Esophagus (tissue), 2 donors: ENCODE results near the gene PRKAA1. TPM values are rescaled to one million over a fixed set of nuclear protein-coding genes. Genes with fewer than 3 reads are reported as not detected.
A peak's percentile ranks its signal among the peaks of the same experiment; 100 is the strongest.

Source experiments
- H3K27ac ChIP-seq, 2 donors: one replicate each; pipeline ENCODE4 v1.5.1; 2013; ENCODE audit warnings: low read depth in 2 of 2, mild to moderate bottlenecking in 2 of 2, inconsistent platforms in 1 of 2, low read length in 1 of 2, moderate library complexity in 1 of 2
- H3K27me3 ChIP-seq, 2 donors: one replicate each; pipeline ENCODE4 v1.6.1; 2013; ENCODE audit warnings: low read length in 2 of 2, control low read depth in 1 of 2, mild to moderate bottlenecking in 1 of 2; ENCODE audit not compliant: insufficient read depth in 2 of 2, control insufficient read depth in 1 of 2
- H3K36me3 ChIP-seq, 2 donors: one replicate each; pipeline ENCODE4 v1.6.1; 2013; ENCODE audit warnings: low read length in 1 of 2; ENCODE audit not compliant: control insufficient read depth in 2 of 2, insufficient read depth in 2 of 2
- H3K4me1 ChIP-seq, 2 donors: one replicate each; pipeline ENCODE4 v1.6.1; 2013; ENCODE audit warnings: low read length in 1 of 2; ENCODE audit not compliant: control insufficient read depth in 2 of 2, insufficient read depth in 2 of 2
- H3K4me3 ChIP-seq, 2 donors: one replicate each; pipeline ENCODE4 v1.5.1; 2013; ENCODE audit warnings: low read length in 2 of 2, mild to moderate bottlenecking in 2 of 2, low read depth in 1 of 2, moderate library complexity in 1 of 2
- H3K9me3 ChIP-seq, 2 donors: one replicate each; pipeline ENCODE4 v1.6.1; 2013; ENCODE audit warnings: mild to moderate bottlenecking in 2 of 2, low read depth in 1 of 2, low read length in 1 of 2, moderate library complexity in 1 of 2; ENCODE audit not compliant: control insufficient read depth in 2 of 2, insufficient read depth in 1 of 2
- WGBS, 2 donors: extraction: QIAGEN DNeasy Blood & Tissue Kit; methylation state at CpG; one replicate each; pipeline ENCODE4 v1.1.7; 2013; 5-methylcytosine and 5-hydroxymethylcytosine counted together
- polyA plus RNA-seq, 2 donors: library from polyadenylated mRNA; stranded (reverse); fragments of 200-250 nt; gene quantifications; one replicate each; pipeline ENCODE4 v1.2.3, GENCODE V29; 2013
- donor health status: healthy with polysubstance abuse.
- donor health status: Bipolar disorder and iron deficiency.

Gene PRKAA1
- polyA plus RNA-seq, 2 donors: 13.6 to 15.7 TPM

DNA sequence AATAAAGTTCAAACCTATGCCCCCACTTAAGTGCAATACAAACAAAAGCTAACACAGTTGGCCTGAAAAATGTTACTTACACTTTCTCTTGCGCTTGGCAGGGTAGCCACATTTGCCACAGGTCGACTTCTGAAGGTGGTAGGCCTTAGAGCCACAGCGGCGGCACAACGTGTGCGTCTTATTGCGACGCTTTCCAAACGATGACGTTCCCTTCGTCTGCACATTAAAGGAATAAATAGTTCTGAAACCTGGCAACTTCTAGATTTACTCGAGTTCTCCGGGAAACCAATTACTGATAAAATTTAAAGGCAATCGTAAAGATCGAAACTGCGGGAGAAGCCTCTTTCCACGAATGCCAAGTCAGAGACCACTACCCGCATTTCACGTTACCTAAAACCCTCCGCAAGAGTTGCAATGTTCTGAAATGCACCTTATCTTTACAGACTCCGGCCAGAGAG is 36.2 kb upstream of the PRKAA1 start:
- 1% methylated on average over 21 of the region's 21 CpGs for WGBS, 2 donors

DNA sequence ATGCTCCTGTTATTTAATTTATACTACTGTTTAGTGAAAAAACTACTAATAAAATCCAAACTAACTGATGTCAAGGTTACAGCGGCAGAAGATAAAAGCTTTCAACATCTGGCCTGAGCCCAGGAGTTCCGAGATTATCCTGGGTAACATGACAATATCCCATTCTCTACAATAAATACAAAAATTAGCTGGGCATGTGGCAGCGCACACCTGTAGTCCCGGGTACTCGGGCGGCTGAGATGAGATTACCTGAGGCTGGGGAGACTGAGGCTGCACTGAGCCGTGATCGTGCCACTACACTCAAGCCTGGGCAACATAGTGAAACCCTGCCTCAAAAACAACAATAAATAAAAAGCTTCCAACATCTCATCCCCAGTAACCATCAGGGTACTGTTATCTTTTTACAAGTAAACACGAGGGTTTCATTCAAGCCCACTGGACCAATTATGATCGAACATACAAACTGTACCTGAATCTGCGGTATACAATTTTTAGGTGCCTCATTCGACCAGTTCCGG is 35.6 kb upstream of the PRKAA1 start:
- Histone ChIP-seq H3K36me3 (peaks cover 18 to 19% of the 10 kb centered on the region in 2 donors), H3K4me1 (no peaks in the 10 kb centered on the region), H3K27me3 (no peaks in the 10 kb centered on the region), H3K4me3 (peak overlapping the region; percentile 80 to 90), H3K9me3 (no peaks in the 10 kb centered on the region), H3K27ac (no peak overlapping the region)
- WGBS, 2 donors: 29 to 33% methylated on average over 13 of the region's 13 CpGs

More for the DNA sequence above, 36.2 kb upstream of the PRKAA1 start:
- H3K9me3 ChIP-seq: no peaks in the 10 kb centered on the region
- H3K4me1 ChIP-seq: no peaks in the 10 kb centered on the region
- no peaks in the 10 kb centered on the region for H3K27me3 ChIP-seq
- peaks cover 13 to 15% of the 10 kb centered on the region in 2 donors for H3K36me3 ChIP-seq
- H3K27ac ChIP-seq: peak overlapping the region; percentile 82 to 100
- H3K4me3 ChIP-seq: peak overlapping the region; percentile 80 to 90

DNA sequence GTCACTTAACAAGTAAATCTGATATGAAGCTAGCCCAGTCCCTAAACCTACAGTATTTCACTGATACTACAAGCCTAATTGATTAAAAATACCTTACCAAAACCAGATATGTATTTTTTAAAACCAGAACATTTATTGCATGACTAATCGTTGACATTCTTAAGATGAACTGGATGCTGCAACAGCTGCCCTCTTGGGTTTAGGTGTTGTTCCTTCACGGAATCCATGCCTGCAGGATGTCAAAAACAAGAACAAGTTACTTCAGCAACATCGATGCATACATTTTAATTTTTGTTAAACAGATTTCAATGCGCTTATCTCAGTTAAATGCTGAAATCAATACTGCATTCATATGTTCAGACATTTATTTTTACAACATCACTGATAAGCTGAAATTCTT is 34.2 kb upstream of the PRKAA1 start:
- Histone ChIP-seq H3K4me1 (no peaks in the 10 kb centered on the region), H3K36me3 (peaks cover 21% of the 10 kb centered on the region in 2 donors), H3K27ac (no peak overlapping the region), H3K4me3 (peak overlapping the region in 1 of 2 donors; percentile 90), H3K9me3 (no peaks in the 10 kb centered on the region), H3K27me3 (no peaks in the 10 kb centered on the region)
- WGBS, 2 donors: 79 to 83% methylated on average over 4 of the region's 4 CpGs

DNA sequence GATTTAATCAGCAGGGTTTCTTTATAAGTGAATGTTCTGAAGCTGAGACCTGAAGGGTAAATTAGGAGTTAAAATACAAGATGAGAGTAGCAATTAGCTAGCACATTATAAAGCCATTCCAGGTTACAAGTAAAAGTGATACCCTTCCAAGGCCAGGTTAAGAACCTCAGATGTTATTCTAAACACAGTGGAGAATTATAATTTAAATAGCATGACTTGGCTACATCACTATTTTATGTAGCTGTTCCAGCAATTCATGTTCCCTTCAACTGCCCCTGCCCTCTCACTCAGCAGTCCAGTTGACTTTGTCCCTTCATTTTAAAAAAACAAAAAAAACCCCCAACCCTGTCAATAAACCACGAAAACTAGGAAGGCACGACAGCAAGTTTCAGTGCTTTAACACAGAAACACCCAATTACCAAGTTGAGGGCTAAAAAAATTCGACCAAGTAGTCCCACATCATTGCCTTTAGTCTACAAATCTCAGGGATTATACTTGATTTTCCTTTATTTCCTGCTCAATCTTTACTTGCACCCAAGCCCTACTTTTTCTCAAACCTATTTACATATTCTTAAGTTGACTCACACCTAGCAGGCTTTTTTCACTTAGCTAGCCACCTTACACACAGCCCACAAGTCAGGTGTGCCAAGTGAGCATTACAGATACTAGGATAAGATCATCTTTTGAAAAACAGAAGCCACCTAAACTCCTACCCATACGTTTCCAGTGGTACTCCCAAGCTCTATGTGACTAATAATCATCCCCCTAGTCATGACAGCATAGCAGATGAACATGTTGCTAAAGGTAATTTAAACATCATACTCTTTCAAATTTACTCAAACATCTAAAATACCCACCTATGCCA is 33.4 kb upstream of the PRKAA1 start:
- 54 to 68% methylated on average over 4 of the region's 4 CpGs for WGBS, 2 donors
- H3K27me3 ChIP-seq: no peaks in the 10 kb centered on the region
- H3K27ac ChIP-seq: peak overlapping the region in 1 of 2 donors; percentile 4
- H3K36me3 ChIP-seq: peaks cover 27 to 28% of the 10 kb centered on the region in 2 donors
- no peak overlapping the region for H3K4me3 ChIP-seq
- H3K4me1 ChIP-seq: no peaks in the 10 kb centered on the region
- no peaks in the 10 kb centered on the region for H3K9me3 ChIP-seq

DNA sequence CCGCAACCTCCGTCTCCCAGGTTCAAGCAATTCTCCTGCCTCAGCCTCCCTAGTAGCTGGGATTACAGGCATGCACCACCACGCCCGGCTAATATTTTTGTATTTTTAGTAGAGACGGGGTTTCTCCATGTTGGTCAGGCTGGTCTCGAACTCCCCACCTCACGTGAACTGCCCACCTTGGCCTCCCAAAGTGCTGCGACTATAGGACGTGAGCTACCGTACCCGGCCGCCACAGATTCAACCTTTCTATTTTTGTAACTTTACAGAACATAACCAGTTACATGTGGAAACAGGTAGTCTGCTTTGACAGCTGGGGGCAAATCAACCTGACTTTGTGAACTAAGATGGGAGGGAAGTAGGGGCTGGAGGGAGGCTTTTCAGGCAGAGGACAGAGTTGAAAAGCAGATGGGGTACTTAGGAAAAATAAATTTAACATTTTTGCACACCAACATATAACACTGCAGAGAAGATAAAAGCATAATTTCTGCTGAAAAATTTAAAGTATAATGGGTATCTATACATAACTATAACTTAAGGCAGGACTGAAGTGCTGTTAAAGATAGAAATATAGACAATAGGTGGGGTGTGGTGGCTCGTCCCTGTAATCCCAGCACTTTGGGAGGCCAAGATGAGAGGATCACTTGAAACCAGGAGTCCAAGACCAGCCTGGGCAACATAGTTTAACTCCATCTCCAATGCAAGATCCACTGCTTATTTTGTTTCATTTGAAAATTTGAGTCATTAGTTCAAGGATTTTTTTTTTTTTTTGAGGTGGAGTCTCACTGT is 31.8 kb upstream of the PRKAA1 start:
- no peaks in the 10 kb centered on the region for H3K9me3 ChIP-seq
- H3K4me1 ChIP-seq: no peaks in the 10 kb centered on the region
- peaks cover 27 to 30% of the 10 kb centered on the region in 2 donors for H3K36me3 ChIP-seq
- no peak overlapping the region for H3K4me3 ChIP-seq
- 93% methylated on average over 13 of the region's 13 CpGs for WGBS, 2 donors
- H3K27me3 ChIP-seq: no peaks in the 10 kb centered on the region
- no peak overlapping the region for H3K27ac ChIP-seq

- WGBS, 2 donors: 95 to 99% methylated on average over 3 of the region's 3 CpGs
- H3K36me3 ChIP-seq: peaks cover 27 to 30% of the 10 kb centered on the region in 2 donors
- H3K27me3 ChIP-seq: no peaks in the 10 kb centered on the region
- no peaks in the 10 kb centered on the region for H3K9me3 ChIP-seq
- H3K4me1 ChIP-seq: no peaks in the 10 kb centered on the region
- H3K27ac ChIP-seq: no peak overlapping the region
- H3K4me3 ChIP-seq: no peak overlapping the region
These were observed 30.8 kb upstream of the PRKAA1 start for GRCh38 chr5:40828690-40829661.

GRCh38 chr5:40828021-40828631 is 30.0 kb upstream of the PRKAA1 start:
- WGBS, 2 donors: 82 to 92% methylated on average over 3 of the region's 3 CpGs
- Histone ChIP-seq H3K36me3 (peaks cover 27 to 30% of the 10 kb centered on the region in 2 donors), H3K4me3 (no peak overlapping the region), H3K9me3 (no peaks in the 10 kb centered on the region), H3K4me1 (no peaks in the 10 kb centered on the region), H3K27ac (no peak overlapping the region), H3K27me3 (no peaks in the 10 kb centered on the region)

GRCh38 chr5:40827188-40827977 is 29.2 kb upstream of the PRKAA1 start:
- peaks cover 27 to 30% of the 10 kb centered on the region in 2 donors for H3K36me3 ChIP-seq
- H3K27me3 ChIP-seq: no peaks in the 10 kb centered on the region
- H3K4me3 ChIP-seq: no peak overlapping the region
- no peaks in the 10 kb centered on the region for H3K4me1 ChIP-seq
- H3K9me3 ChIP-seq: no peaks in the 10 kb centered on the region
- WGBS, 2 donors: 89 to 93% methylated on average over 14 of the region's 14 CpGs
- H3K27ac ChIP-seq: no peak overlapping the region
